Stomach (tissue), 9 donors: ENCODE measurements around the gene ISCA2. TPM values are rescaled to one million over a fixed set of nuclear protein-coding genes. Genes with fewer than 3 reads are reported as not detected.

Source experiments
- DNase-seq, 2 donors: peaks; one replicate each; pipeline versions ENCODE4 v3.0.0 to v3.0.0-alpha.2; 2013 to 2019
- H3K27ac ChIP-seq, 5 donors: fragments of 200-600 bp in 4 of 5; sonication (generic) in 4 of 5; one replicate each; pipeline ENCODE4 v1.5.1; 2013 to 2019; ENCODE audit warnings: mild to moderate bottlenecking in 1 of 5, moderate library complexity in 1 of 5
- H3K27me3 ChIP-seq, 3 donors: fragments of 200-600 bp; sonication (generic); one replicate each; pipeline ENCODE4 v1.5.1; 2017 to 2019; ENCODE audit warnings: mixed run types in 1 of 3
- H3K36me3 ChIP-seq, 4 donors: fragments of 200-600 bp; sonication (generic); 1 replicate in 3 of 4; 2 replicates in 1 of 4; pipeline ENCODE4 v1.5.1; 2016 to 2019
- H3K4me1 ChIP-seq, 4 donors: fragments of 200-600 bp; sonication (generic); one replicate each; pipeline ENCODE4 v1.5.1; 2016 to 2019
- H3K4me3 ChIP-seq, 4 donors: fragments of 200-600 bp; sonication (generic) in 3 of 4; one replicate each; pipeline ENCODE4 v1.5.1; 2016 to 2019; ENCODE audit warnings: mild to moderate bottlenecking in 1 of 4
- H3K9me3 ChIP-seq, 4 donors: fragments of 200-600 bp; sonication (generic); one replicate each; pipeline ENCODE4 v1.5.1; 2016 to 2019
- EP300 ChIP-seq: sonication (generic); formaldehyde crosslinking; IDR thresholded peaks from one replicate; pipeline ENCODE4 v1.6.1; 2017; ENCODE audit warnings: antibody characterized with exemption
- POLR2A ChIP-seq, 4 donors: fragments of 450-650 bp; IDR thresholded peaks; one replicate each; pipeline ENCODE4 v1.6.1; 2016; ENCODE audit warnings: antibody characterized with exemption in 4 of 4, control low read depth in 2 of 4, mild to moderate bottlenecking in 1 of 4, moderate library complexity in 1 of 4
- POLR2AphosphoS5 ChIP-seq, 3 donors: sonication (generic); formaldehyde crosslinking; IDR thresholded peaks; one replicate each; pipeline ENCODE4 v1.6.1; 2016; ENCODE audit warnings: antibody characterized with exemption in 3 of 3
- WGBS, 5 donors: extraction: QIAGEN DNeasy Blood & Tissue Kit in 3 of 5; methylation state at CpG; one replicate each; pipeline versions ENCODE4 v1.1.5 to v1.1.7; 2013 to 2018; 5-methylcytosine and 5-hydroxymethylcytosine counted together
- intact Hi-C: fragments of 100-400 bp; cut with DNase I; formaldehyde crosslinking; loops from one replicate; pipeline ENCODE4 v1.15.1; 2023; ENCODE audit warnings: low total_unique reads
- polyA plus RNA-seq, 3 donors: library from polyadenylated mRNA; stranded (reverse); fragments of 200-250 nt; gene quantifications; one replicate each; pipeline ENCODE4 v1.2.3, GENCODE V29; 2013
- total RNA-seq, 5 donors: library from RNA; depleted of rRNA; stranded (reverse); fragments of >200 nt; gene quantifications; one replicate each; pipeline versions ENCODE4 v1.1.0 to v1.2.3, GENCODE V29; 2014 to 2016
- TF ChIP-seq, protein P1 (sequence below), 7 experiments: fragments of 450-650 bp in 4 of 7; fragments of 200-600 bp in 3 of 7; sonication (generic) in 3 of 7; IDR thresholded peaks; one replicate each; pipeline ENCODE4 v1.5.1; 2016 to 2019; ENCODE audit warnings: antibody characterized with exemption in 7 of 7, control low read depth in 2 of 7, mild to moderate bottlenecking in 1 of 7
- donor health status: healthy with polysubstance abuse.
- donor health status: Bipolar disorder and iron deficiency.
- donor health status: healthy.

ISCA2 gene
- total and polyA plus RNA-seq, 8 donors: 15.2 to 34.3 (median 25.0) TPM; not detected in 2

- no peak for DNase-seq
- Histone ChIP-seq H3K27ac (no peak overlapping the region), H3K9me3 (no peaks in the 10 kb centered on the region), H3K4me1 (peaks cover 10 to 55% (median 27%) of the 10 kb centered on the region in 4 donors), H3K4me3 (no peak overlapping the region), H3K36me3 (peaks cover 9 to 35% (median 25%) of the 10 kb centered on the region in 4 donors), H3K27me3 (no peaks in the 10 kb centered on the region)
- intact Hi-C loops: no loop called here
- TF ChIP-seq, protein P1, sequence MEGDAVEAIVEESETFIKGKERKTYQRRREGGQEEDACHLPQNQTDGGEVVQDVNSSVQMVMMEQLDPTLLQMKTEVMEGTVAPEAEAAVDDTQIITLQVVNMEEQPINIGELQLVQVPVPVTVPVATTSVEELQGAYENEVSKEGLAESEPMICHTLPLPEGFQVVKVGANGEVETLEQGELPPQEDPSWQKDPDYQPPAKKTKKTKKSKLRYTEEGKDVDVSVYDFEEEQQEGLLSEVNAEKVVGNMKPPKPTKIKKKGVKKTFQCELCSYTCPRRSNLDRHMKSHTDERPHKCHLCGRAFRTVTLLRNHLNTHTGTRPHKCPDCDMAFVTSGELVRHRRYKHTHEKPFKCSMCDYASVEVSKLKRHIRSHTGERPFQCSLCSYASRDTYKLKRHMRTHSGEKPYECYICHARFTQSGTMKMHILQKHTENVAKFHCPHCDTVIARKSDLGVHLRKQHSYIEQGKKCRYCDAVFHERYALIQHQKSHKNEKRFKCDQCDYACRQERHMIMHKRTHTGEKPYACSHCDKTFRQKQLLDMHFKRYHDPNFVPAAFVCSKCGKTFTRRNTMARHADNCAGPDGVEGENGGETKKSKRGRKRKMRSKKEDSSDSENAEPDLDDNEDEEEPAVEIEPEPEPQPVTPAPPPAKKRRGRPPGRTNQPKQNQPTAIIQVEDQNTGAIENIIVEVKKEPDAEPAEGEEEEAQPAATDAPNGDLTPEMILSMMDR (IDR thresholded peaks at IDR 0.05): no peak
- TF ChIP-seq POLR2A (IDR thresholded peaks at IDR 0.05) (no peak), EP300 (no peak), POLR2AphosphoS5 (IDR thresholded peaks at IDR 0.05) (no peak)
These were observed 4.7 kb upstream of the ISCA2 start for GRCh38 chr14:74488786-74489397.

GRCh38 chr14:74490486-74490885 lies 3.1 kb upstream of the ISCA2 start:
- DNase-seq: no peak
- H3K27ac ChIP-seq: no peak overlapping the region
- WGBS, 5 donors: 79 to 87% (median 83%) methylated on average over 1 of the region's 1 CpG
- H3K9me3 ChIP-seq: no peaks in the 10 kb centered on the region
- intact Hi-C loops: no loop called here
- H3K27me3 ChIP-seq: no peaks in the 10 kb centered on the region
- TF ChIP-seq, protein P1 (IDR thresholded peaks at IDR 0.05): no peak
- TF ChIP-seq EP300 (no peak), POLR2AphosphoS5 (IDR thresholded peaks at IDR 0.05) (no peak), POLR2A (IDR thresholded peaks at IDR 0.05) (no peak)
- H3K4me3 ChIP-seq: no peak overlapping the region
- peaks cover 20 to 71% (median 36%) of the 10 kb centered on the region in 4 donors for H3K4me1 ChIP-seq
- peaks cover 0 to 19% (median 13%) of the 10 kb centered on the region in 4 donors for H3K36me3 ChIP-seq

DNA sequence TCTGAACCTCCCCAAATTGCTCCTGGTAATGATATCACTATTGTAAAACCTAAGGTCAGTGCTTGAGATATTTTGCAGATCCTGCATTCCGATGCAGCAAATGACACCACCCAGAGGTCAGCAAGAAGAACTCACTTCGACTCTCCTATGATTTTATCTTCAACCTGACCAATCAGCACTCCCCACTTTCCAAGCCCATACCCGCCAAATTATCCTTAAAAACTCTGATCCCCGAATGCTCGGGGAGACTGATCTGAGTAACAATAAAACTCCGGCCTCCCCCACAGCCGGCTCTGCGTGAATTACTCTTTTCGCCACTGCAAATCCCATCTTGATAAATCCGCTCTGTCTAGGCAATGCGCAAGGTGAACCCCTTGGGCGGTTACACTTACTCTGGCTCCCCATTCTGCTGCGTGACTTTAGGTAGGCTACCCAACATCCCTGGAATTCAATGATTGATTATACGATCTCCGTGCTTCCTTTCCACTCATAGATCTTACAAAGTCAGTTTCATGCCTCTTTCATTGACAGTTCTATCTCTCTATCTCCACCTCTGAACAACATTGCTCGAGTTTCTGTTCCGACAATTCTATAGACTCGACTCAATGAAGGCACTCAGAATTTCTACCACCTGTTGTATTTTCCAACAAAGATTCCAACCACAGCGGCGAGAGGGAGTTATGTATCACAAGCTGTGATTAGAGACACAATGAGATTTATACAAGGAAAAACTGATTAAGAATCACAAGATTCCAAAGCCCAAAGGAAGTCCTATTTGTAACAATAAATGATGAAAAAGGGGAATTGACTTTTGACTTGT lies 1.4 kb upstream of the ISCA2 start:
- Histone ChIP-seq H3K27ac (peak overlapping the region in 4 of 5 donors; percentile 93 to 96 (median 94)), H3K4me3 (peak overlapping the region; percentile 81 to 93 (median 88)), H3K36me3 (peaks cover 0 to 25% (median 13%) of the 10 kb centered on the region in 4 donors), H3K4me1 (peaks cover 20 to 72% (median 36%) of the 10 kb centered on the region in 4 donors), H3K27me3 (no peaks in the 10 kb centered on the region), H3K9me3 (no peaks in the 10 kb centered on the region)
- TF ChIP-seq POLR2AphosphoS5 (IDR thresholded peaks at IDR 0.05): no peak
- TF ChIP-seq POLR2A (IDR thresholded peaks at IDR 0.05): no peak
- TF ChIP-seq EP300: no peak
- TF ChIP-seq, protein P1 (IDR thresholded peaks at IDR 0.05): no peak
- DNase-seq: peak in 1 of 2 donors; percentile 50
- WGBS, 5 donors: 5 to 14% (median 7%) methylated on average over 20 of the region's 20 CpGs
- intact Hi-C loops: no loop called here

- 0 to 1% (median 0%) methylated on average over 26 to 35 of the region's 35 CpGs for WGBS, 5 donors
- H3K9me3 ChIP-seq: no peaks in the 10 kb centered on the region
- intact Hi-C loops: no loop called here
- H3K27ac ChIP-seq: peak within 1 kb of the TSS; percentile 81 to 96 (median 93)
- no peak for DNase-seq
- TF ChIP-seq POLR2A (IDR thresholded peaks at IDR 0.05): no peak
- TF ChIP-seq, protein P1 (IDR thresholded peaks at IDR 0.05): no peak
- peak; percentile 52 to 82 (median 67) for TF ChIP-seq POLR2AphosphoS5 (IDR thresholded peaks at IDR 0.05)
- no peak for TF ChIP-seq EP300
- peaks cover 0 to 24% (median 11%) of the 10 kb centered on the region in 4 donors for H3K36me3 ChIP-seq
- H3K27me3 ChIP-seq: no peaks in the 10 kb centered on the region
- H3K4me1 ChIP-seq: peaks cover 20 to 66% (median 36%) of the 10 kb centered on the region in 4 donors
- H3K4me3 ChIP-seq: peak within 1 kb of the TSS; percentile 81 to 93 (median 88)
These were observed 706 bp upstream of the ISCA2 start, which contains the start of gene NPC2 for GRCh38 chr14:74492776-74493342. TSS of gene NPC2 (minus strand) at chr14:74493305. CDS start at chr14:74493274, 31 bp downstream.
